Prostate gland (tissue), 2 donors: Measurements from ENCODE around the gene MCCC2. TPM values are rescaled to one million over a fixed set of nuclear protein-coding genes. Genes with fewer than 3 reads are reported as not detected.

Source experiments
- DNase-seq: peaks from one replicate; pipeline ENCODE4 v3.0.0-alpha.2; 2019; ENCODE audit warnings: low spot score
- H3K27ac ChIP-seq, 2 donors: fragments of 200-600 bp; sonication (generic); 2 replicates each; pipeline ENCODE4 v1.5.1; 2017 to 2019
- H3K27me3 ChIP-seq: fragments of 200-600 bp; sonication (generic); replicated peaks from 2 replicates; pipeline ENCODE4 v1.5.1; 2019; ENCODE audit not compliant: insufficient read depth
- H3K36me3 ChIP-seq, 2 donors: fragments of 200-600 bp; sonication (generic); 1 replicate in 1 of 2; 2 replicates in 1 of 2; pipeline versions ENCODE4 v1.5.1 to v1.8.1; 2017 to 2019
- H3K4me1 ChIP-seq: fragments of 200-600 bp; sonication (generic); replicated peaks from 2 replicates; pipeline ENCODE4 v1.5.1; 2019
- H3K4me3 ChIP-seq, 2 donors: fragments of 200-600 bp; sonication (generic); 2 replicates each; pipeline ENCODE4 v1.5.1; 2017 to 2019
- H3K9me3 ChIP-seq: fragments of 200-600 bp; sonication (generic); 2 replicates; pipeline ENCODE4 v1.5.1; 2017
- CTCF ChIP-seq, 4 experiments: fragments of 200-600 bp in 2 of 4; fragments of 450-650 bp in 2 of 4; sonication (generic) in 2 of 4; IDR thresholded peaks; 1 replicate in 3 of 4; 2 replicates in 1 of 4; pipeline ENCODE4 v1.5.1; 2016 to 2019; ENCODE audit warnings: antibody characterized with exemption in 4 of 4, mild to moderate bottlenecking in 2 of 4, moderate library complexity in 2 of 4
- POLR2A ChIP-seq: fragments of 450-650 bp; IDR thresholded peaks from one replicate; pipeline ENCODE4 v1.6.1; 2016; ENCODE audit warnings: antibody characterized with exemption, mild to moderate bottlenecking
- POLR2AphosphoS5 ChIP-seq: sonication (generic); formaldehyde crosslinking; IDR thresholded peaks from one replicate; pipeline ENCODE4 v1.6.1; 2017; ENCODE audit warnings: antibody characterized with exemption
- WGBS: methylation state at CpG from one replicate; pipeline ENCODE4 v1.1.5; 2018; 5-methylcytosine and 5-hydroxymethylcytosine counted together
- intact Hi-C: fragments of 100-400 bp; cut with DNase I; formaldehyde crosslinking; loops from one replicate; pipeline ENCODE4 v1.14.2; 2022
- total RNA-seq, 2 donors: library from RNA; depleted of rRNA; stranded (reverse); fragments of >200 nt; gene quantifications; one replicate each; pipeline ENCODE4 v1.1.0, GENCODE V29; 2016

The MCCC2 gene
- total RNA-seq, 2 donors from 2014 or later = 53.0 to 141 TPM

GRCh38 chr5:71684309-71684708 lies 97.2 kb downstream of the MCCC2 start:
- H3K27ac ChIP-seq = no peak overlapping the region
- no peak overlapping the region for H3K4me3 ChIP-seq
- H3K27me3 ChIP-seq = no peaks in the 10 kb centered on the region
- TF ChIP-seq CTCF (IDR thresholded peaks at IDR 0.05) (no peak), POLR2A (no peak), POLR2AphosphoS5 (no peak)
- H3K36me3 ChIP-seq = no peaks in the 10 kb centered on the region
- DNase-seq = no peak
- intact Hi-C loops = no loop called here
- H3K9me3 ChIP-seq = no peaks in the 10 kb centered on the region
- WGBS = 87% methylated on average over 2 of the region's 2 CpGs
- H3K4me1 ChIP-seq = no peaks in the 10 kb centered on the region

GRCh38 chr5:71693828-71694427 lies 106.8 kb downstream of the MCCC2 start:
- Histone ChIP-seq H3K4me1 (no peaks in the 10 kb centered on the region), H3K27me3 (no peaks in the 10 kb centered on the region), H3K4me3 (no peak overlapping the region), H3K9me3 (no peaks in the 10 kb centered on the region), H3K36me3 (no peaks in the 10 kb centered on the region), H3K27ac (no peak overlapping the region)
- TF ChIP-seq POLR2A = no peak
- no peak for TF ChIP-seq CTCF (IDR thresholded peaks at IDR 0.05)
- TF ChIP-seq POLR2AphosphoS5 = no peak
- no peak for DNase-seq
- 32% methylated on average over 7 of the region's 7 CpGs for WGBS
- intact Hi-C loops = no loop called here

GRCh38 chr5:71695071-71695470 lies 107.9 kb downstream of the MCCC2 start:
- WGBS = 75% methylated on average over 8 of the region's 8 CpGs
- intact Hi-C loops = no loop called here
- no peak overlapping the region for H3K4me3 ChIP-seq
- DNase-seq = no peak
- TF ChIP-seq CTCF (IDR thresholded peaks at IDR 0.05) (no peak), POLR2AphosphoS5 (no peak)
- H3K9me3 ChIP-seq = no peaks in the 10 kb centered on the region
- H3K27ac ChIP-seq = no peak overlapping the region
- H3K4me1 ChIP-seq = no peaks in the 10 kb centered on the region
- H3K27me3 ChIP-seq = no peaks in the 10 kb centered on the region
- no peaks in the 10 kb centered on the region for H3K36me3 ChIP-seq

- no peak for DNase-seq
- no peak for TF ChIP-seq CTCF (IDR thresholded peaks at IDR 0.05)
Observed at GRCh38 chr5:71695595-71695994, 108.5 kb downstream of the MCCC2 start.

GRCh38 chr5:71697967-71698366 lies 110.8 kb downstream of the MCCC2 start:
- intact Hi-C loops = no loop called here
- H3K4me3 ChIP-seq = no peak overlapping the region
- TF ChIP-seq POLR2A = no peak
- TF ChIP-seq CTCF (IDR thresholded peaks at IDR 0.05) = no peak
- TF ChIP-seq POLR2AphosphoS5 = no peak
- no peak overlapping the region for H3K27ac ChIP-seq
- DNase-seq = no peak
- 68% methylated on average over 14 of the region's 14 CpGs for WGBS
- no peaks in the 10 kb centered on the region for H3K4me1 ChIP-seq
- no peaks in the 10 kb centered on the region for H3K9me3 ChIP-seq
- no peaks in the 10 kb centered on the region for H3K36me3 ChIP-seq
- no peaks in the 10 kb centered on the region for H3K27me3 ChIP-seq

More at GRCh38 chr5:71695595-71695994, 108.5 kb downstream of the MCCC2 start:
- intact Hi-C loops = no loop called here
- Histone ChIP-seq H3K4me3 (no peak overlapping the region), H3K27ac (no peak overlapping the region), H3K9me3 (no peaks in the 10 kb centered on the region), H3K36me3 (no peaks in the 10 kb centered on the region), H3K4me1 (no peaks in the 10 kb centered on the region), H3K27me3 (no peaks in the 10 kb centered on the region)
